DND-41 (cell line): ENCODE data around the gene EOGT.

Experiments
- ATAC-seq: fragments of 200-7000 bp; cut with Tn5 transposase; 3 replicates; pipeline ENCODE4 v1.9.1; 2021; ENCODE audit warnings: low read depth; ENCODE audit not compliant: insufficient read depth
- DNase-seq: peaks from one replicate; pipeline ENCODE4 v3.0.0-alpha.2; 2020
- H2AFZ ChIP-seq: 2 replicates; pipeline ENCODE4 v1.6.0; 2012; ENCODE audit warnings: low read depth, low read length
- H3K27ac ChIP-seq: 2 replicates; pipeline ENCODE4 v1.5.1; 2012; ENCODE audit warnings: low read length, inconsistent platforms
- H3K27me3 ChIP-seq: fragments of 200-600 bp; sonication (generic); 2 replicates; pipeline ENCODE4 v1.6.0; 2012; ENCODE audit warnings: low read length, mild to moderate bottlenecking, inconsistent platforms; ENCODE audit not compliant: insufficient read depth, poor library complexity
- H3K36me3 ChIP-seq: 2 replicates; pipeline ENCODE4 v1.5.1; 2012; ENCODE audit warnings: low read length, inconsistent platforms; ENCODE audit not compliant: insufficient read depth
- H3K4me1 ChIP-seq: 2 replicates; pipeline ENCODE4 v1.5.1; 2012; ENCODE audit warnings: mild to moderate bottlenecking, low read length; ENCODE audit not compliant: insufficient read depth
- H3K4me2 ChIP-seq: 2 replicates; pipeline ENCODE4 v1.6.0; 2012; ENCODE audit warnings: mild to moderate bottlenecking, moderate library complexity, low read length, inconsistent platforms; ENCODE audit not compliant: insufficient read depth
- H3K4me3 ChIP-seq, 2 experiments: fragments of 200-600 bp in 1 of 2; shearing (Covaris generic) in 1 of 2; 2 replicates each; pipeline ENCODE4 v1.5.1; 2012 to 2016; ENCODE audit warnings: inconsistent platforms in 2 of 2, low read length in 2 of 2, mild to moderate bottlenecking in 2 of 2, low read depth in 1 of 2, moderate library complexity in 1 of 2
- H3K79me2 ChIP-seq: 2 replicates; pipeline ENCODE4 v1.6.0; 2012; ENCODE audit warnings: low read length, inconsistent platforms; ENCODE audit not compliant: insufficient read depth
- H3K9ac ChIP-seq: 2 replicates; pipeline ENCODE4 v1.6.0; 2012; ENCODE audit warnings: low read depth, mild to moderate bottlenecking, inconsistent platforms, low read length, moderate library complexity
- H3K9me3 ChIP-seq: 2 replicates; pipeline ENCODE4 v1.5.1; 2012; ENCODE audit warnings: low read length, moderate library complexity, mild to moderate bottlenecking, inconsistent platforms; ENCODE audit not compliant: insufficient read depth, severe bottlenecking
- H4K20me1 ChIP-seq: 2 replicates; pipeline ENCODE4 v1.6.0; 2012; ENCODE audit warnings: low read length; ENCODE audit not compliant: insufficient read depth
- EZH2 ChIP-seq: IDR thresholded peaks from 3 replicates; pipeline ENCODE4 v1.6.1; 2012; ENCODE audit warnings: borderline replicate concordance, low read depth, mild to moderate bottlenecking, moderate library complexity, low read length, inconsistent platforms; ENCODE audit not compliant: severe bottlenecking
- TF ChIP-seq, protein P1 (sequence below): IDR thresholded peaks from 2 replicates; pipeline ENCODE4 v1.5.1; 2012; ENCODE audit warnings: borderline replicate concordance, low read length, moderate library complexity, mild to moderate bottlenecking; ENCODE audit not compliant: poor library complexity, severe bottlenecking; ENCODE audit errors: extremely low read depth

The EOGT gene

DNA sequence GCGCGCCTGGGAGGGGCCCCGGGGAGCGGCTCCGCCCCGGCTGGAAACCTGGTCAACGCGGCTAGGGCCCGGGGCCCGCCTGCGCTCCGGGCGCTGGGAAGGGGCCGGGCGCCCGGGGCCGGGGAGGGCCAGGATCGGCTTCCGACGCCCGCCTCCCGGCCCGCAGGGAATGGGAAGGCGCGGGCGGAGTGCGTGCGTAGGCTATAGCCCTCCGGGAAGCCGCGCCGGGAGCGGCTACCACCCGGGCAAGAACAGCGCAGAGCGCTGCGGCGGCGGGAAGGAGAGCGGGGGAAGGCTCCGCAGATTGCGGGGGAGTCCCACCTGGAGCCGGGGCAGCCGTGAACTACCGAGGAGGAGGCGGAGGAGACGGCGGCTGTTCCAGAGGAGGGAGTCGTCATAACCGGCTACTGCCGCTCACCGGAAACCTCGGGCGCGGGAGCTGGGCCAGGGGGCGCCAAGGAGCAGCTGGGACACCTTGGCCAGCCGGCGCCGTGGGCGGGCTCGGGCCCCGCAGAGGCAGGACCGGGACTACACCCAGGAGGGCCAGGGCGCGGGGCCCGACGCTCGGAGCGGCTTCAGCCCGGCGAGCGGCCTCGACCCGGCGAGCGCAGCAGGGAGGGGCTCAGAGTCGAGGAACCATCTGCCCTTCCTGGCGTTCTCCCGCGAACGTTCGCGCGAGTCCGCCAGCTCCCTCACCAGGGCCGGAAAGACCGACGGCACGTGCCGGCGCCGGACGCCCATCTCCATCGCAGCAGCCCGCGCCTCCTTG lies at the start of gene EOGT:
Gene EOGT (minus strand): TSS at position 432 of the 769 bp plus-strand sequence. CDS start 3,838 bp downstream, outside the sequence.
- peak within 1 kb of the TSS; percentile 27 to 70 for H3K4me3 ChIP-seq
- DNase-seq (peak; percentile 78), ATAC-seq (peak; percentile 86)
- no peak for TF ChIP-seq EZH2
- TF ChIP-seq, protein P1, sequence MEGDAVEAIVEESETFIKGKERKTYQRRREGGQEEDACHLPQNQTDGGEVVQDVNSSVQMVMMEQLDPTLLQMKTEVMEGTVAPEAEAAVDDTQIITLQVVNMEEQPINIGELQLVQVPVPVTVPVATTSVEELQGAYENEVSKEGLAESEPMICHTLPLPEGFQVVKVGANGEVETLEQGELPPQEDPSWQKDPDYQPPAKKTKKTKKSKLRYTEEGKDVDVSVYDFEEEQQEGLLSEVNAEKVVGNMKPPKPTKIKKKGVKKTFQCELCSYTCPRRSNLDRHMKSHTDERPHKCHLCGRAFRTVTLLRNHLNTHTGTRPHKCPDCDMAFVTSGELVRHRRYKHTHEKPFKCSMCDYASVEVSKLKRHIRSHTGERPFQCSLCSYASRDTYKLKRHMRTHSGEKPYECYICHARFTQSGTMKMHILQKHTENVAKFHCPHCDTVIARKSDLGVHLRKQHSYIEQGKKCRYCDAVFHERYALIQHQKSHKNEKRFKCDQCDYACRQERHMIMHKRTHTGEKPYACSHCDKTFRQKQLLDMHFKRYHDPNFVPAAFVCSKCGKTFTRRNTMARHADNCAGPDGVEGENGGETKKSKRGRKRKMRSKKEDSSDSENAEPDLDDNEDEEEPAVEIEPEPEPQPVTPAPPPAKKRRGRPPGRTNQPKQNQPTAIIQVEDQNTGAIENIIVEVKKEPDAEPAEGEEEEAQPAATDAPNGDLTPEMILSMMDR: peak; percentile 68
- H3K79me2 ChIP-seq: no peaks in the 10 kb centered on the region
- peaks cover 4% of the 10 kb centered on the region for H3K27me3 ChIP-seq
- H3K9ac ChIP-seq: peak within 1 kb of the TSS; percentile 65
- H3K9me3 ChIP-seq: no peaks in the 10 kb centered on the region
- no peaks in the 10 kb centered on the region for H4K20me1 ChIP-seq
- H3K4me2 ChIP-seq: peak within 1 kb of the TSS; percentile 97
- H3K27ac ChIP-seq: peak within 1 kb of the TSS; percentile 58
- peaks cover 22% of the 10 kb centered on the region for H3K4me1 ChIP-seq
- H2AFZ ChIP-seq: peak within 1 kb of the TSS; percentile 98
- no peaks in the 10 kb centered on the region; the same call in 1 of the 2 replicates for H3K36me3 ChIP-seq

DNA sequence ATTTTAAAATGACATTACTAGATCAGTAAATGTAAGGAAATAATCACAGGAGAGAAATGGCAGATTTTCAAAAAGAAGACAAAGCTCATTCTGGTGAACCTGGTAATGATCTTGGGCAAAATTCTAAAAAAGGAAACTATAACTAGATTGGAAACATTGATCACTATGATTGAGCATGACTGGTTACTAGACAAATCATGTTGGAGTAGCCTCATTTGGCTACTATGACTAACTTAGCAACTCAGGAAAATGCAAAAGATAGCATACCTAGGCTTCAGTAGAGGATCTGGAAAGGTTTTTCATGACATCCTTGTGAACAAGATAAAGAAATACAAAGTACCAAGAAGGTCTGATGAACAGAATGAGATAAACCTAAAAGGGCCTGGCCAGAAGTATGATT lies 46.2 kb upstream of the EOGT start:
- Histone ChIP-seq H3K4me1 (peaks cover 33% of the 10 kb centered on the region), H3K79me2 (0 out of 2 replicates have a peak, but pooled peaks cover 2% of the 10 kb centered on the region), H3K27ac (no peak overlapping the region), H3K27me3 (no peaks in the 10 kb centered on the region), H4K20me1 (no peaks in the 10 kb centered on the region), H3K4me3 (no peak overlapping the region), H3K9ac (no peak overlapping the region), H2AFZ (no peak overlapping the region), H3K36me3 (peaks cover 73% of the 10 kb centered on the region), H3K9me3 (no peaks in the 10 kb centered on the region), H3K4me2 (no peak overlapping the region)
- ATAC-seq: no peak
- no peak for DNase-seq
- TF ChIP-seq, protein P1: no peak
- no peak for TF ChIP-seq EZH2

DNA sequence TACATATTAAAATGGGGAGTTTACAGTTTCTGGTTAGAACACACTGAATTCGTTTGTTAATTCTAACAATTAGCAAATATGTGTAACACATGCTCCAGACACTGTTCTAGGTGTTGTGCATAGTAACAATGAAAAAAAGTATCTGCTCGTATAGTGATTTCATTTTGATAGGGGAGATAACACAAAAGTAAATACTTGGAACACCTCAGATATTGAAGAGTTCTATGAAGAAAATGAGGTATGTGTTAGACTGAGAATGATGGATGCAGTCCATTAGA lies 45.4 kb upstream of the EOGT start:
- ATAC-seq (no peak), DNase-seq (no peak)
- no peak overlapping the region for H3K4me3 ChIP-seq
- H3K4me2 ChIP-seq: no peak overlapping the region
- peak overlapping the region; percentile 30; the same call in 1 of the 2 replicates for H2AFZ ChIP-seq
- peak overlapping the region; percentile 17; the same call in 1 of the 2 replicates for H3K9ac ChIP-seq
- no peaks in the 10 kb centered on the region for H3K79me2 ChIP-seq
- H3K27ac ChIP-seq: peak overlapping the region; percentile 73
- peaks cover 25% of the 10 kb centered on the region for H3K4me1 ChIP-seq
- H3K36me3 ChIP-seq: peaks cover 75% of the 10 kb centered on the region
- no peaks in the 10 kb centered on the region for H4K20me1 ChIP-seq
- H3K27me3 ChIP-seq: no peaks in the 10 kb centered on the region
- H3K9me3 ChIP-seq: no peaks in the 10 kb centered on the region
- TF ChIP-seq, protein P1: no peak
- TF ChIP-seq EZH2: no peak
